K562 (cell line): ENCODE data around the gene RPH3AL. TPM values are rescaled to one million over a fixed set of nuclear protein-coding genes. Genes with fewer than 3 reads are reported as not detected.
"Not testable (repeated sequence)": the region's sequence is repeated elsewhere in the genome, so short reads cannot be mapped to it uniquely, and the experiment has no call there.

Source experiments
- ATAC-seq: fragments of 200-7000 bp; cut with Tn5 transposase; 3 replicates; pipeline ENCODE4 v1.9.1; 2020; ENCODE audit warnings: moderate library complexity
- BruUV-seq: library from RNA; stranded (reverse); fragments of 400-500 nt; replicated peaks from 2 replicates; lab custom pipeline; 2021; lab: Mats Ljungman, UMichigan
- CTCF ChIA-PET: fragments of 300-600 bp; formaldehyde crosslinking; extraction: SDS; loops from one replicate; lab custom pipeline; 2021; ENCODE audit warnings: low intra/inter-chr PET ratio; lab: Yijun Ruan, JAX
- POLR2A ChIA-PET: fragments of 300-600, 350-650 bp; sonication (Branson Sonifier 250); formaldehyde crosslinking; extraction: SDS; loops from one replicate; lab custom pipeline; 2021; ENCODE audit warnings: antibody characterized with exemption, inconsistent platforms; lab: Yijun Ruan, JAX
- DNase-seq, 4 experiments: peaks; one replicate each; pipeline versions ENCODE4 v3.0.0 to v3.0.0-alpha.2; 2011 to 2018; ENCODE audit warnings: low spot score in 3 of 4, mixed read lengths in 3 of 4; ENCODE audit errors: extremely low read depth in 1 of 4
- FAIRE-seq: peaks from 2 replicates; lab custom pipeline; 2011; peaks lifted over from hg19 to GRCh38; lab: Jason Lieb, UNC
- H2AFZ ChIP-seq: 2 replicates; pipeline ENCODE4 v1.6.0; 2011; ENCODE audit warnings: low read depth, low read length, control low read depth, inconsistent platforms
- H3K27ac ChIP-seq: fragments of 200-600 bp; 3 replicates; pipeline ENCODE4 v1.8.0; 2011; ENCODE audit warnings: low read depth, mild to moderate bottlenecking, control low read depth, inconsistent platforms, low read length, moderate library complexity, mixed read lengths; ENCODE audit errors: extremely low read depth
- H3K27me3 ChIP-seq, 2 experiments: fragments of 300-600 bp in 1 of 2; 2 replicates in 1 of 2; 3 replicates in 1 of 2; pipeline versions ENCODE4 v1.6.0 to v1.8.0; 2011; ENCODE audit warnings: inconsistent platforms in 2 of 2, low read length in 2 of 2, mild to moderate bottlenecking in 1 of 2, mixed read lengths in 1 of 2, moderate library complexity in 1 of 2; ENCODE audit not compliant: control insufficient read depth in 2 of 2, insufficient read depth in 2 of 2
- H3K36me3 ChIP-seq: fragments of 300-600 bp; 3 replicates; pipeline ENCODE4 v1.8.0; 2011; ENCODE audit warnings: mild to moderate bottlenecking, low read length, inconsistent platforms; ENCODE audit not compliant: control insufficient read depth, insufficient read depth
- H3K4me1 ChIP-seq, 2 experiments: fragments of 200-600 bp in 1 of 2; replicated peaks in 1 of 2; 2 replicates in 1 of 2; 3 replicates in 1 of 2; pipeline versions ENCODE4 v1.5.1 to v1.8.0; 2011; ENCODE audit warnings: inconsistent platforms in 2 of 2, low read length in 2 of 2, mild to moderate bottlenecking in 1 of 2, mixed read lengths in 1 of 2, moderate library complexity in 1 of 2; ENCODE audit not compliant: control insufficient read depth in 2 of 2, insufficient read depth in 2 of 2
- H3K4me2 ChIP-seq: 2 replicates; pipeline ENCODE4 v1.6.1; 2011; ENCODE audit warnings: low read length, control low read depth, inconsistent platforms, mixed read lengths; ENCODE audit not compliant: insufficient read depth
- H3K4me3 ChIP-seq: fragments of 200-600 bp; sonication (generic), shearing (Covaris generic); 2 replicates; pipeline ENCODE4 v1.5.1; 2016; ENCODE audit warnings: control low read depth, inconsistent platforms
- H3K79me2 ChIP-seq: fragments of 200-600 bp; 3 replicates; pipeline ENCODE4 v1.8.0; 2011; ENCODE audit warnings: low read length, inconsistent platforms; ENCODE audit not compliant: control insufficient read depth, insufficient read depth
- H3K9ac ChIP-seq, 2 experiments: 2 replicates each; pipeline versions ENCODE4 v1.6.0 to v1.6.1; 2011; ENCODE audit warnings: low read depth in 2 of 2, low read length in 2 of 2, control low read depth in 1 of 2, inconsistent platforms in 1 of 2, mild to moderate bottlenecking in 1 of 2, mixed read lengths in 1 of 2; ENCODE audit not compliant: insufficient read depth in 1 of 2
- H3K9me1 ChIP-seq: one replicate; pipeline ENCODE4 v1.6.0; 2011; ENCODE audit warnings: inconsistent platforms, mild to moderate bottlenecking, low read length, moderate library complexity; ENCODE audit not compliant: control insufficient read depth, insufficient read depth
- H3K9me3 ChIP-seq: replicated peaks from 2 replicates; pipeline ENCODE4 v1.5.1; 2011; ENCODE audit warnings: low read depth, low read length, inconsistent platforms; ENCODE audit not compliant: control insufficient read depth, insufficient read depth
- H4K20me1 ChIP-seq: replicated peaks from 2 replicates; pipeline ENCODE4 v1.6.1; 2011; ENCODE audit warnings: low read length, inconsistent platforms, mixed read lengths; ENCODE audit not compliant: control insufficient read depth, insufficient read depth
- WGBS: fragments of 100-300 bp; shearing (Covaris generic); methylation state at CpG from one replicate; pipeline ENCODE4 v1.1.6; 2016; ENCODE audit warnings: low coverage, mixed read lengths; ENCODE audit not compliant: insufficient coverage; ENCODE audit errors: missing lambda C conversion rate; 5-methylcytosine and 5-hydroxymethylcytosine counted together
- in situ Hi-C: fragments of 300-500 bp; cut with MboI; formaldehyde crosslinking; loops from 4 replicates; pipeline ENCODE4 v1.15.0; 2018; ENCODE audit warnings: inconsistent platforms, mixed read lengths
- intact Hi-C: fragments of 100-400 bp; cut with micrococcal nuclease; formaldehyde crosslinking; loops from 2 replicates; pipeline ENCODE4 v1.14.2; 2022
- polyA plus RNA-seq, 8 experiments: library from polyadenylated mRNA; depleted of rRNA in 4 of 8; stranded (reverse) in 5 of 8; unstranded in 3 of 8; fragments of >200 nt; fragmentation: Nextera tagmentation in 2 of 8; fragmentation: Illumina TruSeq in 1 of 8; extraction: Ambion mirVana in 2 of 8; extraction: Trizol in 1 of 8; gene quantifications; 2 replicates each; pipeline versions ENCODE4 v1.2.1 to v1.2.3, GENCODE V29; 2011 to 2014; ENCODE audit warnings: inconsistent platforms in 1 of 8, missing spikeins in 1 of 8
- total RNA-seq, 7 experiments: library from RNA; depleted of rRNA in 6 of 7; stranded (reverse); fragments of >200 nt in 6 of 7; fragmentation: Illumina TruSeq in 2 of 7; extraction: Trizol in 2 of 7; gene quantifications; 2 replicates each; pipeline versions ENCODE4 v1.2.1 to v1.2.3, GENCODE V29; 2011 to 2021; ENCODE audit warnings: low replicate concordance in 1 of 7

RPH3AL gene
- total and polyA plus RNA-seq, 9 of the 15 experiments (the other 6 are each of a cell fraction or from before 2014, with no cell fraction given): 0.18 to 1.7 (median 0.39) TPM

- in situ Hi-C loops, DNase-seq, H3K4me3 ChIP-seq, H3K9me3 ChIP-seq, POLR2A ChIA-PET, H2AFZ ChIP-seq, CTCF ChIA-PET, BruUV-seq, FAIRE-seq, H3K9me1 ChIP-seq, H3K4me1 ChIP-seq, H3K36me3 ChIP-seq, ATAC-seq, H3K79me2 ChIP-seq, H4K20me1 ChIP-seq, intact Hi-C loops, H3K27ac ChIP-seq, H3K9ac ChIP-seq, H3K4me2 ChIP-seq: not testable (repeated sequence)
- 40% methylated on average over 7 of the region's 26 CpGs for WGBS
- H3K27me3 ChIP-seq: peaks cover 0 to 14% of the 10 kb centered on the region in 2 experiments; a peak in 2 of 5 replicates
Measured at GRCh38 chr17:272856-273255, 79.8 kb downstream of the RPH3AL start.

GRCh38 chr17:271928-272623 is 80.5 kb downstream of the RPH3AL start:
- H3K4me2 ChIP-seq, DNase-seq, H2AFZ ChIP-seq, ATAC-seq, H3K79me2 ChIP-seq, H3K27ac ChIP-seq, H3K9me3 ChIP-seq, H3K36me3 ChIP-seq, CTCF ChIA-PET, BruUV-seq, H3K9me1 ChIP-seq, H3K4me1 ChIP-seq, POLR2A ChIA-PET, H3K9ac ChIP-seq, in situ Hi-C loops, H4K20me1 ChIP-seq, intact Hi-C loops, H3K4me3 ChIP-seq, FAIRE-seq: not testable (repeated sequence)
- H3K27me3 ChIP-seq: peaks cover 0 to 19% of the 10 kb centered on the region in 2 experiments; a peak in 2 of 5 replicates
- WGBS: 13% methylated on average over 1 of the region's 4 CpGs
